ENCODE results near the gene NFIA.

Gene NFIA

DNA sequence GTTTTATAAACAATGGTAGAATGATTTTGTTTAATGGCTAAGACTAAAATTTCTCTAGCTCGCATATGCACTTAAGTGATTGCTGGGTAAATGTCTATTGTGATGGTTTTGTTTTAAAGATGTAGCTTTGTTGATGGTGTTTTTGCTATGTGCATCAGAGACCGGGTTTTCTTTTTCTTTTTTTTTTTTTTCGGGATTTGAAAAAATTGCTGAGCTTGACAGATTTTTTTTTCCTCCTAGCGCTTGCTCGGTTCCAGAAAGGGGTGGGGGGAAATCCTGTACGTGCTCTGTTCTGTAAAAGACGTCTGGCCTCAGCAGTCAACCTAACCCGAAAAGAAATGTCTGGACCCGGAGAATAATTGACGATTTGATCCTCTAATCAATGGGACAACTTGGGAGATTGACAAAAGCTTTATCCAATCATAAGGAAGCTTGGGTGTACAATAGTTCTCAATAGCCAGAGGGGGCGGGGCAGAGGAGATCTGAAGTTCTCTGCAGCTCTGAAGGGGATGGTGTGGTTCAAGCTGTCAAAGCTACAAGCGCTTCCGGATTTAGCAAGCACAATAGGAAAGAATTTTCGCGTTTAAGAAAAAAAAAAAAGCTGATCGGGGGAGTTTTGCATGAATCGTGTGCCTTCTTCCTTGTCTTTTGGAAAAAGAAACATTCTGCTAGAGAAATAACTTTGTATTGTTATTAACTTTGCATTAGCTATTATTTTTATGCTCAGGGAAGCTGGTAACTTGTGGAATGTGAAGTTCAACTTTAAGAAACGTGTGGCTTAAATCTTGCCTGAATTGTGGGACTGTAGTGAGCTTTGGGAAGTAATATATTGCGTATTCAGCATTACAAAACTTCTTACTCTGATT, 4.5 kb upstream of the NFIA start:
- TF ChIP-seq, protein P1, sequence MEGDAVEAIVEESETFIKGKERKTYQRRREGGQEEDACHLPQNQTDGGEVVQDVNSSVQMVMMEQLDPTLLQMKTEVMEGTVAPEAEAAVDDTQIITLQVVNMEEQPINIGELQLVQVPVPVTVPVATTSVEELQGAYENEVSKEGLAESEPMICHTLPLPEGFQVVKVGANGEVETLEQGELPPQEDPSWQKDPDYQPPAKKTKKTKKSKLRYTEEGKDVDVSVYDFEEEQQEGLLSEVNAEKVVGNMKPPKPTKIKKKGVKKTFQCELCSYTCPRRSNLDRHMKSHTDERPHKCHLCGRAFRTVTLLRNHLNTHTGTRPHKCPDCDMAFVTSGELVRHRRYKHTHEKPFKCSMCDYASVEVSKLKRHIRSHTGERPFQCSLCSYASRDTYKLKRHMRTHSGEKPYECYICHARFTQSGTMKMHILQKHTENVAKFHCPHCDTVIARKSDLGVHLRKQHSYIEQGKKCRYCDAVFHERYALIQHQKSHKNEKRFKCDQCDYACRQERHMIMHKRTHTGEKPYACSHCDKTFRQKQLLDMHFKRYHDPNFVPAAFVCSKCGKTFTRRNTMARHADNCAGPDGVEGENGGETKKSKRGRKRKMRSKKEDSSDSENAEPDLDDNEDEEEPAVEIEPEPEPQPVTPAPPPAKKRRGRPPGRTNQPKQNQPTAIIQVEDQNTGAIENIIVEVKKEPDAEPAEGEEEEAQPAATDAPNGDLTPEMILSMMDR (IDR thresholded peaks at IDR 0.05; ENCODE audit: low read depth, low read length), result no peak
- peak; percentile 98 for DNase-seq (ENCODE audit: extremely low read depth, low read depth)

DNA sequence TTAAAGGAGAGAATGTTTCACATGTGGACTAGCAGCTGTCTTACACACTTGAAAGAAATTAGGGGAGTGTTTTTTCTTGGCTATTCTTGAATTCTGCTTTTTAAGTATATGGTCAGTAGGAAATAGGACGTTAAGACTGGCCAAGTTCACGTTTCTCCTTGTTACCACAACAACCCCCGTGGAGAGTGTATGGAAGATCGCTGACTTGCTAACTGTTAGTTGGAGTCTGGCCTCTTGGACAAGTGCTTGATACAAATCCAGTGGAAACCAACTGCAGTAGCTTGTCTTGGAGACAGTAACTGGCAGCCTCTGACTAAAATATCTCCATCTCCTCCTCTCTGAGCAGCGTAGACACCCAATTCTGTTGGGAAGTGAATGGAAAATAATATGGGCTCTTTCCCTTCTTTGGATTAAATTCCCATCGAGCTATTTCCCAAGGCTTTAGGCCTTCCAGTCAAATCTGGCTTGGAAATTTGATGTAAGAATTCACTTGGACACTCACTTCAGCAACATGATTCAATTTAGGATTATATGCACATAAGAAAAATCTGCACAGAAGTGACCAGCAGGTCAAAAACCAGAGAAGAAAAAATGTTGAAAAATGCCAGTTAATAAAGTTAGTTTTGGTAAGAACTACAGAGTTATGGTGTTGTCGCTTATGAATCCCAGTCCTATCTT, 3.6 kb upstream of the NFIA start:
- DNase-seq (ENCODE audit: extremely low read depth, low read depth), result no peak
- TF ChIP-seq, protein P1 (IDR thresholded peaks at IDR 0.05; ENCODE audit: low read depth, low read length), result no peak

DNA sequence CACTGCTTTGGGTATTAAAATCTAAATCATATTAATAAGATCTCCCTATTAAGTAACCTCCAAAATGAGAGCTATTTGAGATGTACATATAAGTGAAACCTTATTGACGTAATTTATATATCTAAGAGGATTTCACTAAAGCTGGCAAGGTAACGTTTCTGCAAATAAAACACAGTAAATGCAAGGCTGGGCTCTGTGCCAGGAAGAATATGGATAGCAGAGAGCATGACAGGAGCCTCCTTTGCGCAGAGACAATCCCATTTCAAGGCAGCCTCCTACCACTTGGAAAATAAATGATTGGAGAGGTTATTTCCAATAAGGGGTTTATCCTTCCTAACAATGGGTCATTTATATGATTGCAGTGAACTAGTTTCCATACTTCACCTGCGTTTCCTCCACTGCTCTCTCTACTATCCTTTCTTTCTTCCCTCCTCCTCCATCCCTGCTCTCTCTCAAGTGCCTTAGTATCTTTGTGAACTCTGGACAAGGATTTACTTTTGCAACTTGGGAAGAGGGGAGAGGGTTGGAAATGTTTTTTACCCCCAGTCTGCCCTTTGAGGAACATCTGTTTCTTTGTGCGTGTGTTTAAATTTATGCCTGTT, 3.0 kb upstream of the NFIA start:
- TF ChIP-seq, protein P1 (IDR thresholded peaks at IDR 0.05; ENCODE audit: low read depth, low read length), result no peak
- DNase-seq (ENCODE audit: extremely low read depth, low read depth), result no peak

DNA sequence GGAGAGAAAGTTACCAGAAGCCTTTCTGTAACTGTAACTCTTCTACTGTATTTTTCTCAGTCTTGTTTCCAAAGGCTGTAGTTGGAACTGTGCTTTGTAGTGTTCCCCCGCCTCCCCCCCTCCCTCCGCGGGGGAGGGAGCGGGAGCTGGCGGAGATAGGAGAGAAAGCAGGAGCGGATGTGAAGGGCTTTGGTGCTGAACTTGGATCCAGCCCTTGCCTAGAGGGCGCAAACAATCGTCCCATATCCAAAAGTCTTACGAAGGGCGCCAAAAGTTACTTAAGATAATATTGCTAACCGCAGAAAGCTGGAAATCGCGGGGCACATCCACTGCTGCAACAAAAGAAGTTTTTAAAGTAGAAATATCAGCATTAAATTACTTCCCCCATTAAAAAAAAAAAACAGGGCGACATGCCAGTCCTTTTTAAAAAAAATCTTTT, 2.4 kb upstream of the NFIA start:
- DNase-seq (ENCODE audit: extremely low read depth, low read depth), result peak; percentile 50
- TF ChIP-seq, protein P1 (IDR thresholded peaks at IDR 0.05; ENCODE audit: low read depth, low read length), result peak; percentile 45

DNA sequence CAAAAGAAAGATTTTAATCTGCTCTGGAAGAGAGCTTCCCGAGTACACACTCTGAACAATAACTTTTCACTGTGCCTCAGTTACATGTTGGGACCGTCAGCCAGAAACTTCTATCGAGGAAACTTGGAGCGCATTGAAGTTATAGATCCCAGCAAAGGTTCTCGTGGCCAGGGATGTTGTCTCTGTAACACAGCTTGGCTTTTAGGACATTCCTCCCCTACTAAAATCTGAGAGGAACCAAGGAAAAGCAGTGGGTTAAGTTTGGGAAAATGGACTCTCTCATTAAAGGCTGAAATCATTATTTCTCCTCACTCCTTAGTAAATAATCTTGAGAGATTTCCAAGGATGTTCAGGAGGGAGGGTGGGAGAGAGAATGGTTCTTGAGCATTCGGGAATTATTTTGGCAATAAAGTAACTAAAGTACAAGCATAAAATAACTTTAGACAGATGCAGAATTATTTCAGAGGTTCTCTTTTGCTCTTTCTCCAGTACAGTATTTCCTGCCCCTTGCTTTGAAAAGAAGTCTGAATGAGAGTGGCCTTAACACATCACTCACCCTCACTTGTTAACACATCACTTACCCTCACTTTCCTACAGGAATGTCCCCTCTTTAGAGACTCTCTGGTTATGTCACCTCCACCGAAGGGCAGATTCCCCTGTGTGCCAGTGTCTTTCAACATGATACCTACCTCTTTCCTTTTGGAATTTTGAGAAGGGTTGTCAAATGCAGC, 1.8 kb upstream of the NFIA start:
- no peak for DNase-seq (ENCODE audit: extremely low read depth, low read depth)
- TF ChIP-seq, protein P1 (IDR thresholded peaks at IDR 0.05; ENCODE audit: low read depth, low read length), result no peak

DNA sequence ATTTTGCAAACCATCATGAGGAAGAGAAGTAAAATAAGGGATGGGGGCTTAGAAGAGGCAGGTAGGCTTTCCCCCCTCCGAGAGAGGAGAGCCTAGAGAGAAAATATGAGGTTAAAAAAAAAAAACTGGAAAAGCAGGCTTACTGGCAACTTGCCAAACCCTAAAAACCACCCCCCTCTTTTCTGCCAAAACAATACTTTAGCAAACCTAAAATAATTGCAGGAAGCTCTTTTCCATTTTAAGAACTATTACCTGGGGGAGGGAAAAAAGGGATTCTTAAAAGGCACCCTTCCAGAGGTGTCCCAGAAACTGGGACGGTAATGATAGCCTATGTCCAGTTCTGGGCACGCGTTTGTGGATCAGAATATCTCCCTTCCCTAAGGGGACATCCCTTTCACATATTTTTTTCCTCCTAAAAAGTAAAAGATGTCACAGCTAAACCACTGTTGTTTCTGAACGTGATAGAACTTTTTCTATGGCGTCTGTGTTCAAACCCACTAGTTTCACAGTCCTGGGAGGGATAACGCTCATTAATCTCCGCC, 1.1 kb upstream of the NFIA start:
- no peak for DNase-seq (ENCODE audit: extremely low read depth, low read depth)
- TF ChIP-seq, protein P1 (IDR thresholded peaks at IDR 0.05; ENCODE audit: low read depth, low read length), result no peak

All from AG09319 (cell line).